Erythroblast (primary cell): ENCODE results near the gene HDAC3.

ENCODE experiments used
- GATA1 ChIP-seq: IDR thresholded peaks from 2 replicates; pipeline ENCODE4 v1.6.1; 2011; ENCODE audit warnings: low read depth, mild to moderate bottlenecking, control low read depth, low read length, moderate library complexity
- POLR2A ChIP-seq: IDR thresholded peaks from 2 replicates; pipeline ENCODE4 v1.6.1; 2011; ENCODE audit warnings: mild to moderate bottlenecking, low read length

GRCh38 chr5:141632650-141633049, 4.0 kb downstream of the HDAC3 start:
- TF ChIP-seq POLR2A: no peak
- no peak for TF ChIP-seq GATA1
